Endodermal cell (in vitro differentiated cells): ENCODE results near the gene CFAP69. TPM values are rescaled to one million over a fixed set of nuclear protein-coding genes. Genes with fewer than 3 reads are reported as not detected.

Source experiments
- DNase-seq: peaks from one replicate; pipeline ENCODE4 v3.0.0-alpha.2; 2017
- H3K27ac ChIP-seq: 2 replicates; pipeline ENCODE4 v1.5.1; 2013; ENCODE audit warnings: mild to moderate bottlenecking, low read depth, low read length, moderate library complexity
- H3K27me3 ChIP-seq: 2 replicates; pipeline ENCODE4 v1.6.1; 2013; ENCODE audit warnings: mild to moderate bottlenecking, low read length, moderate library complexity; ENCODE audit not compliant: insufficient read depth, control insufficient read depth, poor library complexity, severe bottlenecking
- H3K36me3 ChIP-seq: 2 replicates; pipeline ENCODE4 v1.7.0; 2013; ENCODE audit warnings: mild to moderate bottlenecking, low read length, moderate library complexity; ENCODE audit not compliant: control insufficient read depth, insufficient read depth
- H3K4me1 ChIP-seq: one replicate; pipeline ENCODE4 v1.7.0; 2013; ENCODE audit warnings: low read length; ENCODE audit not compliant: control insufficient read depth, insufficient read depth
- H3K4me3 ChIP-seq: 2 replicates; pipeline ENCODE4 v1.5.1; 2013; ENCODE audit warnings: mild to moderate bottlenecking, low read length, moderate library complexity
- H3K9ac ChIP-seq: 2 replicates; pipeline ENCODE4 v1.6.1; 2013; ENCODE audit warnings: mild to moderate bottlenecking, low read length, moderate library complexity; ENCODE audit not compliant: poor library complexity, severe bottlenecking; ENCODE audit errors: extremely low read depth
- H3K9me3 ChIP-seq: 2 replicates; pipeline ENCODE4 v1.6.1; 2013; ENCODE audit warnings: mild to moderate bottlenecking, low read length, moderate library complexity; ENCODE audit not compliant: control insufficient read depth
- H3K27ac Mint-ChIP-seq: 2 replicates; pipeline ENCODE4 v1.8.0; 2020; ENCODE audit warnings: mixed read lengths
- H3K27me3 Mint-ChIP-seq: 2 replicates; pipeline ENCODE4 v1.8.0; 2021; ENCODE audit warnings: mild to moderate bottlenecking, mixed read lengths; ENCODE audit not compliant: insufficient read depth
- H3K36me3 Mint-ChIP-seq: 2 replicates; pipeline ENCODE4 v1.8.0; 2020; ENCODE audit warnings: low read depth, mixed read lengths
- H3K4me1 Mint-ChIP-seq: 2 replicates; pipeline ENCODE4 v1.8.0; 2020; ENCODE audit warnings: mixed read lengths
- H3K4me3 Mint-ChIP-seq: 2 replicates; pipeline ENCODE4 v1.8.0; 2020; ENCODE audit warnings: mild to moderate bottlenecking, moderate library complexity, mixed read lengths
- H3K9me3 Mint-ChIP-seq: 2 replicates; pipeline ENCODE4 v1.8.0; 2020; ENCODE audit warnings: mild to moderate bottlenecking, mixed read lengths
- CTCF ChIP-seq: fragments of 200-600 bp; sonication (generic); conservative IDR thresholded peaks from 2 replicates; pipeline ENCODE4 v1.5.0; 2021; ENCODE audit warnings: antibody characterized with exemption, mild to moderate bottlenecking
- WGBS, 2 experiments: methylation state at CpG; one replicate each; pipeline versions ENCODE4 v1.1.5 to v1.1.7; 2013; ENCODE audit warnings: missing lambda C conversion rate in 2 of 2, mixed read lengths in 1 of 2; ENCODE audit not compliant: insufficient coverage in 1 of 2, insufficient read length in 1 of 2; 5-methylcytosine and 5-hydroxymethylcytosine counted together
- total RNA-seq, 2 donors: library from RNA; stranded (reverse); fragmentation: NEBNext Ultra II Directional in 1 of 2; extraction: Animal tissue kit (Norgen Biotek cat#: 25700) in 1 of 2; gene quantifications; 2 replicates in 1 of 2; 3 replicates in 1 of 2; pipeline ENCODE4 v1.2.1, GENCODE V29; 2021

CFAP69 gene
- total RNA-seq, 2 donors from 2014 or later: 4.9 to 6.6 TPM

- Histone ChIP-seq H3K4me1 (peaks cover 10% of the 10 kb centered on the region), H3K4me3 (no peak overlapping the region), H3K9ac (no peak overlapping the region), H3K27ac (no peak overlapping the region), H3K36me3 (no peaks in the 10 kb centered on the region), H3K27me3 (no peaks in the 10 kb centered on the region), H3K9me3 (no peaks in the 10 kb centered on the region)
- Mint-ChIP-seq H3K36me3 (no peaks in the 10 kb centered on the region), H3K27ac (no peak overlapping the region), H3K4me3 (no peak overlapping the region), H3K4me1 (peaks cover 22% of the 10 kb centered on the region), H3K9me3 (no peaks in the 10 kb centered on the region), H3K27me3 (no peaks in the 10 kb centered on the region)
- WGBS, 2 experiments: 81% methylated on average over 1 of the region's 1 CpG; no CpG with 5 or more reads in 1 of the 2 experiments
- no peak for DNase-seq
- TF ChIP-seq CTCF: no peak
Observed at GRCh38 chr7:90225601-90226000, 19.4 kb upstream of the CFAP69 start.

GRCh38 chr7:90227259-90227658, 17.7 kb upstream of the CFAP69 start:
- Histone ChIP-seq H3K27me3 (no peaks in the 10 kb centered on the region), H3K4me1 (peaks cover 10% of the 10 kb centered on the region), H3K27ac (no peak overlapping the region), H3K9ac (no peak overlapping the region), H3K4me3 (no peak overlapping the region), H3K9me3 (no peaks in the 10 kb centered on the region), H3K36me3 (no peaks in the 10 kb centered on the region)
- no peak for TF ChIP-seq CTCF
- DNase-seq: no peak
- 94 to 100% methylated on average over 3 to 5 of the region's 5 CpGs for WGBS, 2 experiments
- no peak overlapping the region for H3K4me3 Mint-ChIP-seq
- H3K9me3 Mint-ChIP-seq: no peaks in the 10 kb centered on the region
- H3K27me3 Mint-ChIP-seq: no peaks in the 10 kb centered on the region
- no peak overlapping the region for H3K27ac Mint-ChIP-seq
- peaks cover 22% of the 10 kb centered on the region for H3K4me1 Mint-ChIP-seq
- no peaks in the 10 kb centered on the region for H3K36me3 Mint-ChIP-seq

- no peaks in the 10 kb centered on the region for H3K27me3 Mint-ChIP-seq
- Histone ChIP-seq H3K27me3 (no peaks in the 10 kb centered on the region), H3K9me3 (no peaks in the 10 kb centered on the region), H3K27ac (no peak overlapping the region), H3K36me3 (no peaks in the 10 kb centered on the region), H3K9ac (no peak overlapping the region), H3K4me1 (peaks cover 10% of the 10 kb centered on the region), H3K4me3 (no peak overlapping the region)
- DNase-seq: no peak
- H3K4me3 Mint-ChIP-seq: no peak overlapping the region
- no peaks in the 10 kb centered on the region for H3K36me3 Mint-ChIP-seq
- no peak for TF ChIP-seq CTCF
- H3K27ac Mint-ChIP-seq: no peak overlapping the region
- no peaks in the 10 kb centered on the region for H3K9me3 Mint-ChIP-seq
- peaks cover 18% of the 10 kb centered on the region for H3K4me1 Mint-ChIP-seq
- 100% methylated on average over 2 of the region's 2 CpGs; no CpG with 5 or more reads in 1 of the 2 experiments for WGBS, 2 experiments
Observed at GRCh38 chr7:90229682-90230081, 15.3 kb upstream of the CFAP69 start.
